ENCODE results near the gene PTPRJ. TPM values are rescaled to one million over a fixed set of nuclear protein-coding genes. Genes with fewer than 3 reads are reported as not detected.

Gene PTPRJ
- total RNA-seq, 1 donor from 2014 or later = 1.6 TPM

DNA sequence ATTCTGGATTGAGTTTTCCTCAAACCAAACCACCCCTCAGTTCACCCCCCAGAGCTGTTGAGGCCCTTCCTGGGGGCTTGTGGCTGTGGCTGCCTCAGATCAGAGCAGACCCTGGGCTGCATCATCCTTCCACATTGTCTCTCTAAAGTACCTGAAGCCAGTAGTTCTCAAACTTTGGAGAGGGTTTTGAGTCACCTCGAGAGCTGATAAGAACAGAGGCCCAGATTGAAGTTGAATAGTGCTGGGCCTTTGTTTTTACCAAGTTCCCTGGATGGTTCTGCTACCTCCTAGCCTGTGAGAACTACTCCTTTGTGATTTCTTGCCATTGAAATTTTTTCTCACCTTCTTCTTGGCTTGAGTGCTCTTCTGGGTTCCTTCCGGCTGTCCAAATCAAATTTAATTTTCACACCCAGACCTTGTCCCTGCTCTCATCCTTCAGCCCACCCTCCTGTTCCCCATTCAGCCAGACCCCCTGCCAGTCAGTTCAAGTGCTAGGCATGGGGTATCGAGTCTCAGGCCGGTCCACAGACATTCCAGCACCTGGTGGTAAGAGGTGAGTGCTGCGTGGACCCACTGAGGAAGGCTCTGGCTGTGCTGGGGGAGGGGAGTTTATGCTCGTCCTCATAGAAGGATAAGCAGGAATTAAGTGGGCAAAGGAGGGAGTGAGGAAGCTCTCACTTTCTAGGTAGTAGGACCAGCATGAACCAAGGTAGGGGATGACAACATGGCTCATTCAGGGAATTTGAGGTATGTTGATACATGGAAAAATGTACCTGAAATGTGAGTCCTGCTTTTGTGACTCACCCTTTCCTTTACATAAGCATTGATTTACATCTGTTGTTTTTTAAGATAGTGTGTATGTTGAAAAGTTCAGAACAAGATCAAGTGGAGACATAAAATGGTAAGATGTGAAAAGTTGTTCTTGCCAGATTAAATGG lies 116.5 kb downstream of the PTPRJ start:
- H3K4me3 ChIP-seq (ENCODE audit: low read depth, low read length) = no peak overlapping the region
- H3K36me3 ChIP-seq (ENCODE audit: control insufficient read depth, insufficient read depth, low read length) = no peaks in the 10 kb centered on the region
- H3K27me3 ChIP-seq (ENCODE audit: control insufficient read depth, insufficient read depth, low read length) = no peaks in the 10 kb centered on the region
- TF ChIP-seq CTCF (IDR thresholded peaks at IDR 0.05; ENCODE audit: insufficient read depth, low read length, severe bottlenecking) = no peak
- no peak for FAIRE-seq
- DNase-seq (ENCODE audit: low read depth) = peak; percentile 86

DNA sequence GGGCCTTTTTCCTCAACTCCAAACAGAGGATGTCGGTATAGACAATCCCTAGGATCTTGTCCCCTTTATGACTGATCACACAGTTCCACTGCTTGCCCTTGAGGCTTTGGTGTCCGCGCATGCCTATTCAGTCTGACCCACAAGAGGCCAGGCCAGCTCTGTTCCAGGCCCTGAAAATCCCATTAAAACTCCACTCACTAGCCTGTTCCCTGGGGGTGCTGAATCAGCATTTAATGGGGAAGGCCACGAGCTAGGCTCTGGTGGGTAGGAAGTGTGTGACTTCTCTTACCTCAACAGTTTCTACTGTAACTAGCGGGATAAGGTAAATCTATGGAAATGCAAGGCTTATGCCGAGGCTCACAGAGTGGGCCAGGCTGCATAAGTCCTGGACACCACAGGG lies 117.7 kb downstream of the PTPRJ start:
- DNase-seq (ENCODE audit: low read depth) (no peak), FAIRE-seq (no peak)
- Histone ChIP-seq H3K4me3 (ENCODE audit: low read depth, low read length) (no peak overlapping the region), H3K27me3 (ENCODE audit: control insufficient read depth, insufficient read depth, low read length) (no peaks in the 10 kb centered on the region), H3K36me3 (ENCODE audit: control insufficient read depth, insufficient read depth, low read length) (no peaks in the 10 kb centered on the region)
- TF ChIP-seq CTCF (IDR thresholded peaks at IDR 0.05; ENCODE audit: insufficient read depth, low read length, severe bottlenecking) = no peak

- no peaks in the 10 kb centered on the region for H3K27me3 ChIP-seq (ENCODE audit: control insufficient read depth, insufficient read depth, low read length)
- DNase-seq (ENCODE audit: low read depth) (no peak), FAIRE-seq (no peak)
- no peak overlapping the region for H3K4me3 ChIP-seq (ENCODE audit: low read depth, low read length)
- no peaks in the 10 kb centered on the region for H3K36me3 ChIP-seq (ENCODE audit: control insufficient read depth, insufficient read depth, low read length)
- TF ChIP-seq CTCF (IDR thresholded peaks at IDR 0.05; ENCODE audit: insufficient read depth, low read length, severe bottlenecking) = no peak
These were observed 119.6 kb downstream of the PTPRJ start for GRCh38 chr11:48099916-48100446.

DNA sequence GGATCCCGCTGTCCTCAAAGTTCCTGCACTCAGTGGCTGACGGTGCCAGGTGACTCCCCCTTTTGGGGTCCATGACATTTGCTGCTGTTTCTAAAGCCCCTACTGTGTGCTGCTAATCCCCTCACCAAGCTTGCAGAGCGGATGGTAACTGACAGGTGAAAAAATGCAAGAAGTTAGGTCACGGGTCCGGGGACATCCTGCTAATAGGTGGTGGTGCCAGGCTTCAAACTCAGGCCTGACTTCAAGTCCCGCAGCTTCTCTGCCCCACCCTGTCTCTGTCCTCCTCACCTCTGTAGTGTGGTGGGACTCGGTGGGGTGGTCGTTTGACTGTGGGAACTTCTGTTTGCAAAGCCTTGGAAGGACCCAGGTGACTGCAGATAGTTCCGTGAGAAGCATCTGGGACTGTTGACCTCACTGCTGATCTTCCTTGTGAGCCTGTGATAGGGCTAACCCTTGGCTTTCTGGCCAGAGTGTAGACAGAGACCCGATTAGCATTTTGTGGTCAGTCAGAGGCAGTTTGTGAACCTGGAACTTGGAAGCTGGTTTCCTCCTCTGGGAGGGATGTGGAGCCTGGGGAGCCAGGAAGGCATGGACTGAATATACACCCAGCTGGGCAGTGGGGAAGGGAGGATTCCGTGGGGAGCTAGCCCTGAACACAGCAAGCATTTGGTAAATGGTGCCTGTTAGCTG lies 120.8 kb downstream of the PTPRJ start:
- Histone ChIP-seq H3K27me3 (ENCODE audit: control insufficient read depth, insufficient read depth, low read length) (no peaks in the 10 kb centered on the region), H3K36me3 (ENCODE audit: control insufficient read depth, insufficient read depth, low read length) (no peaks in the 10 kb centered on the region), H3K4me3 (ENCODE audit: low read depth, low read length) (no peak overlapping the region)
- FAIRE-seq (no peak), DNase-seq (ENCODE audit: low read depth) (no peak)
- TF ChIP-seq CTCF (IDR thresholded peaks at IDR 0.05; ENCODE audit: insufficient read depth, low read length, severe bottlenecking) = no peak

DNA sequence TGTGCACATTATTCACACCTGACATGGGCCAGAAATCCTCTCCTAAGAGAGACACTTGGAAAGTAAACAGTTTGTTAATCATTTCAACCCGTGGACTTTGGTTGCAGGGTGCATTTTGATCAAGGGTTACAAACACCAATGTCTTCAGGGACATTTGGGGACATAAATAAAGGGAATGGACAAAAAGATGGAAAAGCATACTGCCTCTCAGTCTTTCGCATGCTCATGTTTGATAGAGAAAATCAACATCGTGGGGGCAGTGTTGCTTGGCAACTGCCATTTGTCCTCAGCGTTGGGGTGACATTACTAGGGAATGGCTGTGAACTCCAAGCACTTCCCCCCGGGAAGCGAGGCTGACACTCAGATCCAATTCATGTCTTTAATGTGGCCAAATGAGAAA lies 121.6 kb downstream of the PTPRJ start:
- FAIRE-seq (no peak), DNase-seq (ENCODE audit: low read depth) (no peak)
- no peak for TF ChIP-seq CTCF (IDR thresholded peaks at IDR 0.05; ENCODE audit: insufficient read depth, low read length, severe bottlenecking)
- Histone ChIP-seq H3K36me3 (ENCODE audit: control insufficient read depth, insufficient read depth, low read length) (no peaks in the 10 kb centered on the region), H3K4me3 (ENCODE audit: low read depth, low read length) (no peak overlapping the region), H3K27me3 (ENCODE audit: control insufficient read depth, insufficient read depth, low read length) (no peaks in the 10 kb centered on the region)

Measured in bronchial epithelial cell (primary cell).